ENCODE results near the gene WSB2. TPM values are rescaled to one million over a fixed set of nuclear protein-coding genes. Genes with fewer than 3 reads are reported as not detected.
"Not testable (repeated sequence)": the region's sequence is repeated elsewhere in the genome, so short reads cannot be mapped to it uniquely, and the experiment has no call there.

WSB2 gene
- total RNA-seq, 1 donor from 2014 or later, result 84.2 TPM

DNA sequence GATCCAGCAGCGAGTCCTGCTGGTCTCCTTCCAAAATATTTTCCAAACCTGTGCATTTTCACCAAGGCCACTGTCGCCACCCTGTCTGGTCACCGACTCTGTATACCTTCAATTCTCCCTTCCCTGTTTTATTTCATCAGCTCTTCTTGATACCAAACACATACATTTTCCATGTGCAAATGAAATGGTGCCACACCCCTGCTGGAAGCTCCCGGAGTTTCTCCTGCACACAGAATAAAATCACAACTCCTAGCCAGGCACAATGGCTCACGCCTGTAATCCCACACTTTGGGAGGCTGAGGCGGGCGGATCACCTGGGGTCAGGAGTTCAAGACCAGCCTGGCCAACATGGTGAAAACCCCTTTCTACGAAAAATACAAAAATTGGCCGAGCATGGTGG, 28.8 kb upstream of the WSB2 start:
- Mint-ChIP-seq H3K27me3 (ENCODE audit: low read depth) (no peaks in the 10 kb centered on the region), H3K36me3 (ENCODE audit: low read depth) (no peaks in the 10 kb centered on the region), H3K9me3 (no peaks in the 10 kb centered on the region), H3K27ac (no peak overlapping the region), H3K4me3 (ENCODE audit: low read depth) (no peak overlapping the region), H3K4me1 (ENCODE audit: low read depth) (no peaks in the 10 kb centered on the region)
- no peak for DNase-seq (ENCODE audit: low spot score)
- intact Hi-C loops (cut with micrococcal nuclease), result no loop called here

DNA sequence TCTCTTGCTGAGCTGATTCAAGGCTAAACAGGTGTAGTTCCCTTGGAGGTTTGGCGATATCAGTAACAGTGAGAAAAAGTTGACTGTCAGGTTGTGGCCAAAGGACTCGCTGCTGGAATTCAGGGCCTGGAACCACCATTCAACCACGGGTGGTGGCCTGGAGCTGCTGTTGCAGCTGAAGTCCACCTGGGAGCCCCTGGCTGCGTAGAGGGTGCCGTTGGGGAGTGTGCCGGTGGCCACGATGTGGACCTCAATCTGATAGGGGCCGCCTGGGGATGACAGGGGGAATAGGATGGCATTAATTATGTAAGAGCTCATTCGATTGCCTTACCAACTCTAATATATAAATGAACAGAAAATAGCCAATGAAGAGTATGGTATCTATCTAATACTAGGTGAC, 21.2 kb upstream of the WSB2 start:
- Mint-ChIP-seq H3K27me3 (ENCODE audit: low read depth) (no peaks in the 10 kb centered on the region), H3K36me3 (ENCODE audit: low read depth) (no peaks in the 10 kb centered on the region), H3K9me3 (no peaks in the 10 kb centered on the region), H3K27ac (no peak overlapping the region), H3K4me1 (ENCODE audit: low read depth) (no peaks in the 10 kb centered on the region), H3K4me3 (ENCODE audit: low read depth) (no peak overlapping the region)
- no peak for DNase-seq (ENCODE audit: low spot score)
- intact Hi-C loops (cut with micrococcal nuclease), result no loop called here

DNA sequence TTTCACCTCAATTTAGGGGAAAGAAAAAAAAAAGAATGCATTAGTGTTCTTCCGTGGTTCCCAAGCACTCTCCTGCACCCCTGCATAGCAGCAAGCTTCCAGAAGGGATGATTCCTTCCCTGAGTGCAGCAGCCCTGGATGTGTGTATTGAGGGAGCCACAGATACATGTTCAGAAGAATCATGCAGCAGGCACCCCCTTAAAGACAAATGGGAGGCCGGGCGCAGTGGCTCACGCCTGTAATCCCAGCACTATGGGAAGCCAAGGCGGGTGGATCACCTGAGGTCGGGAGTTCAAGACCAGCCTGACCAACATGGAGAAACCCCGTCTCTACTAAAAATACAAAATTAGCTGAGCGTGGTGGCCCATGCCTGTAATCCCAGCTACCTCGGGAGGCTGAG, 20.5 kb upstream of the WSB2 start:
- H3K27me3 Mint-ChIP-seq (ENCODE audit: low read depth); H3K36me3 Mint-ChIP-seq (ENCODE audit: low read depth); H3K4me3 Mint-ChIP-seq (ENCODE audit: low read depth); DNase-seq (ENCODE audit: low spot score); H3K9me3 Mint-ChIP-seq; intact Hi-C loops (cut with micrococcal nuclease); H3K27ac Mint-ChIP-seq; H3K4me1 Mint-ChIP-seq (ENCODE audit: low read depth): not testable (repeated sequence)

DNA sequence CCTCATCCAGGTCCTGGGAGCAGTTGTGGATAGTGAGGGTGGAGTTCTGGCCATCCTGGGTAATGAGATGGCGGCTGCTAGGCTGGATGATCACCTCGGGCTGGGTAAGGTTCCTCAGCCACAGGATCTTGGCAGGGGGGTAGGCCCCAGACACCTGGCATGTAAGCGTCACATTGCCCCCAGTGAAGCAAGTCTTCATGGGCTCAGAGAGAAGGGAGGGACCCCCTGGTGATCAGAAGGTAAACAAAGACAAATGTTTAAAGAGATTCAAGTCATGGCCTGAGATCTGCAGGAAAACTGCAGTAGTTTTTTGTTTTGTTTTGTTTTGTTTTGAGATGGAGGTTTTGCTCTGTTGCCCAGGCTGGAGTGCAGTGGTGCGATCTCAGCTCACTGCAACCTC, 12.8 kb upstream of the WSB2 start:
- Mint-ChIP-seq H3K9me3 (no peaks in the 10 kb centered on the region), H3K36me3 (ENCODE audit: low read depth) (no peaks in the 10 kb centered on the region), H3K4me1 (ENCODE audit: low read depth) (peaks cover 2% of the 10 kb centered on the region), H3K27ac (no peak overlapping the region), H3K4me3 (ENCODE audit: low read depth) (no peak overlapping the region), H3K27me3 (ENCODE audit: low read depth) (no peaks in the 10 kb centered on the region)
- DNase-seq (ENCODE audit: low spot score), result no peak
- intact Hi-C loops (cut with micrococcal nuclease), result no loop called here

DNA sequence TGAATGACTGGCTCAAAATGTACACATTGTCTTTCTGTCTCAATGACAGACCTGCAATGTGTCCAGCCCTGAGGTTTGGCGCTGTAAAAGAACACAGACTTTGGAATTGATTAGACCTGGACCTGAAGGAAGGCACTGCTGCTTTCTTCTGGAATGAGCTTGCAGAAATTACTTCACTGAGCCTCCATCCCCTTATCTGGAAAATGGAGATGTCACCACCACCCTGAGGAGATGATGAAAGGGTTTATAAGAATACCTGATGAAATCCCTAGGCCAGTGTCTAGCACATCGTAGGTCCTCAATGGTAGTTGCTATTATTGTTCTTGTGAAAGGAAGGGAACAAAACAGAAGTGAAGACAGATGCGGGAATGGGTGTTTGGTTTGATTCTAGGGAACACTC, 9.7 kb upstream of the WSB2 start:
- intact Hi-C loops (cut with micrococcal nuclease), result no loop called here
- no peaks in the 10 kb centered on the region for H3K27me3 Mint-ChIP-seq (ENCODE audit: low read depth)
- peaks cover under 1% of the 10 kb centered on the region for H3K36me3 Mint-ChIP-seq (ENCODE audit: low read depth)
- no peaks in the 10 kb centered on the region for H3K9me3 Mint-ChIP-seq
- peaks cover 12% of the 10 kb centered on the region for H3K4me1 Mint-ChIP-seq (ENCODE audit: low read depth)
- DNase-seq (ENCODE audit: low spot score), result no peak
- H3K27ac Mint-ChIP-seq, result no peak overlapping the region
- H3K4me3 Mint-ChIP-seq (ENCODE audit: low read depth), result no peak overlapping the region

DNA sequence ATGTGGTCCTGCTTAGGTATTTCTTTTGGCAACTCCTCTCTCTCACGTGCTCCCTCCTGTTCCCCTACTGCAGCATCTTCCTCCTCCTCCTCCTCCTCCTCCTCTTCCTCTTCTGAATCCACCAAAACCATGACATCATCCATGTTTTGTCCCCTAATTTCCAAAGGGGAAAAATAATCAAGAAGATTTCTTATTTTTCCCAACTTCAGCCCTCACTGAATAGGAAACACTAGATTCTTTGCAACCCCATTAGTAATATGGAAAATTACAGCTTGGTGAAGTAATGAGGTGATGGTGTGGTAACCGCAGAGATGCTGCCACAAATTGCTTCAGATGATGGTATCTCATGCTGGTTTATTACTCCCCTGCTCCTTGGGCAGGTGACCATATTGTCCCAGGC, 7.5 kb upstream of the WSB2 start:
- intact Hi-C loops (cut with micrococcal nuclease), result no loop called here
- Mint-ChIP-seq H3K27ac (no peak overlapping the region), H3K4me3 (ENCODE audit: low read depth) (no peak overlapping the region), H3K4me1 (ENCODE audit: low read depth) (peaks cover 34% of the 10 kb centered on the region), H3K27me3 (ENCODE audit: low read depth) (no peaks in the 10 kb centered on the region), H3K9me3 (no peaks in the 10 kb centered on the region), H3K36me3 (ENCODE audit: low read depth) (peaks cover 7% of the 10 kb centered on the region)
- no peak for DNase-seq (ENCODE audit: low spot score)

GRCh38 chr12:118065380-118065779, 4.4 kb upstream of the WSB2 start:
- Mint-ChIP-seq H3K36me3 (ENCODE audit: low read depth) (peaks cover 14% of the 10 kb centered on the region), H3K27ac (no peak overlapping the region), H3K4me3 (ENCODE audit: low read depth) (no peak overlapping the region), H3K4me1 (ENCODE audit: low read depth) (peaks cover 42% of the 10 kb centered on the region), H3K9me3 (no peaks in the 10 kb centered on the region), H3K27me3 (ENCODE audit: low read depth) (no peaks in the 10 kb centered on the region)
- intact Hi-C loops (cut with micrococcal nuclease), result no loop called here
- no peak for DNase-seq (ENCODE audit: low spot score)

GRCh38 chr12:118064608-118065007, 3.6 kb upstream of the WSB2 start:
- peaks cover 49% of the 10 kb centered on the region for H3K4me1 Mint-ChIP-seq (ENCODE audit: low read depth)
- peak overlapping the region; percentile 99 for H3K4me3 Mint-ChIP-seq (ENCODE audit: low read depth)
- peak overlapping the region; percentile 72 for H3K27ac Mint-ChIP-seq
- no peaks in the 10 kb centered on the region for H3K9me3 Mint-ChIP-seq
- no peaks in the 10 kb centered on the region for H3K27me3 Mint-ChIP-seq (ENCODE audit: low read depth)
- peaks cover 14% of the 10 kb centered on the region for H3K36me3 Mint-ChIP-seq (ENCODE audit: low read depth)
- intact Hi-C loops (cut with micrococcal nuclease), result loop anchor here (5.0 kb wide), 5 partner anchors 38 to 313 kb away; partner anchors contain the start of genes KSR2, PEBP1, SUDS3 and VSIG10
- DNase-seq (ENCODE audit: low spot score), result no peak

DNA sequence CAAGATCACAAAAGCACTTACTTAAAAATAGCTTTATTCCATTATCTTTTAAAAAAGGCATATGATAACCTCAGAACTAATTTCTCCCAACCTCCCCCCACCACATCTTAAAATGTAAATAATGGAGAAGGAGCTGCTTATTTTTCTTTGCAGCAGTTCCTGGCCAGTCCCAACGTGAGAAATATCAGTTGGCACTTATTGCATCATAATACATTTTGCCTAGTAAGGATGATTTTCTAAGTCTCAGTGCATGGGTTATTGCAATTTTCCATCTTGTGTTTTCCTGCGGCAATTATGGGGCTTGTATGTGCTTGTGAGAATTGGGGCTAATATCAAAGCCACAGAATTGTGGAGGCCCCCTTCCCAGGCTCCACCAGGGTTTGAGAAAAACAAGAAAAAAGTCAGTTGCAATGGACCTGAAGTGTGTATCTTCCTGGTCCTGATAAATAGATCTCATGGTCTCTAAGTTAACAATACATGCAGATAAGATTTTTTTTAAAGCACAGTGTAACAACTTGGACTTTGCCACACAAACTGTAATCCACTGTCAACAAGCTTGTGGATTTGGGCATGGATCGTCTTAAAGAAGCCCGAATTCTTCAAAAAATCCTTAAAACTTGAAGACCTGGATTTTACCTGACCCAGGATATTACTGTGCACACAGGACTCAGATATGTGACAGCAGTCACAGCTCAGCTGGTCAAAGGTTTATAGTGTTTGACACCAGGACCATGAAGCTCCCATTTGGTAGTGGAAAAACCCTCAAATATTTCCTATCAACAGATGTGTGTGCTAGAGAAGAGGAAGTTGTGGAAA, 2.8 kb upstream of the WSB2 start:
- H3K27ac Mint-ChIP-seq, result peak overlapping the region; percentile 69
- H3K4me1 Mint-ChIP-seq (ENCODE audit: low read depth), result peaks cover 56% of the 10 kb centered on the region
- DNase-seq (ENCODE audit: low spot score), result no peak
- H3K27me3 Mint-ChIP-seq (ENCODE audit: low read depth), result no peaks in the 10 kb centered on the region
- intact Hi-C loops (cut with micrococcal nuclease), result loop anchor here (5.0 kb wide), 5 partner anchors 39 to 314 kb away; partner anchors contain the start of genes KSR2, PEBP1, SUDS3 and VSIG10
- peaks cover 16% of the 10 kb centered on the region for H3K36me3 Mint-ChIP-seq (ENCODE audit: low read depth)
- H3K4me3 Mint-ChIP-seq (ENCODE audit: low read depth), result peak overlapping the region; percentile 99
- no peaks in the 10 kb centered on the region for H3K9me3 Mint-ChIP-seq

- no peaks in the 10 kb centered on the region for H3K9me3 Mint-ChIP-seq
- H3K4me1 Mint-ChIP-seq (ENCODE audit: low read depth), result peaks cover 49% of the 10 kb centered on the region
- peak overlapping the region; percentile 99 for H3K4me3 Mint-ChIP-seq (ENCODE audit: low read depth)
- no peak for DNase-seq (ENCODE audit: low spot score)
- peaks cover 24% of the 10 kb centered on the region for H3K36me3 Mint-ChIP-seq (ENCODE audit: low read depth)
- no peaks in the 10 kb centered on the region for H3K27me3 Mint-ChIP-seq (ENCODE audit: low read depth)
- H3K27ac Mint-ChIP-seq, result peak overlapping the region; percentile 99
- intact Hi-C loops (cut with micrococcal nuclease), result loop anchor here (2.0 to 5.0 kb wide), 6 partner anchors 17 to 315 kb away; partner anchors contain the start of genes KSR2, PEBP1, SUDS3 and VSIG10
Measured at GRCh38 chr12:118061873-118062843, 1.2 kb upstream of the WSB2 start.

DNA sequence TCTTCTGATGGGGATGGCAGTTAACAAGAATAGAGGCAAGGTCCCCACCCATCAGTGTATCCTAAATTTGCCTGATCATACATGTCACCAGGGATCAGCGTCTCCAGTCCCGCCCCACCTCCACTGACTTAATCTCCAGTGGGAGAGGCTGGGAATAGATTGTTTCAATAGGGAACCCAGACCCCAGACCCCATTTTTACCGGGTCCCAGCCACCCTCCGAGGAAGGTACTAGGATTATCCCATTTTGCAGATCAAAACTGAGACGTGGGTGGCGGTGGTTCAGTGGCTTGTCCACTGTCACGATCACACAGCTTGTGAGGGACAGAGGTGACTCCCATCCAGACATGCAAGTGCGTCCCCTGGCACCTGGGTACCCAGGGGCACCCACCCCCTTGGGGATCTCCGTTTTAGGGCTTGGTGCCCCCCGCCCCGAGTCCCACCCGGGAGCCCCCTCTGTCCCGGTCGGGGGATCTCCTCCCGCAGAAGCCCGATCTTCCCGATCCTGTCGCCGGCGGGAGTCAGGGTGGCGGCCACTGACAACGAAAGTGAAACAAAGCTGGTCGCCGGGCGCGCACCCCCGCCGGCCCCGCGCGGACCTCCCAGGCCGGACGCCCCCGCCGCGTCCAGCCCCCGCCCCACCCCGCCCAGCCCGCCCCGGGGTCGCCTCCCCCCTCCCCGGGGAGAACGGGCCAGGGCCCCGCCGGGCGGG, 523 bp downstream of the WSB2 start:
- intact Hi-C loops (cut with micrococcal nuclease), result loop anchor here (2.0 to 5.0 kb wide), 6 partner anchors 16 to 317 kb away; partner anchors contain the start of genes KSR2, PEBP1, SUDS3 and VSIG10
- peak; percentile 36 for DNase-seq (ENCODE audit: low spot score)
- H3K27me3 Mint-ChIP-seq (ENCODE audit: low read depth), result no peaks in the 10 kb centered on the region
- H3K4me3 Mint-ChIP-seq (ENCODE audit: low read depth), result peak overlapping the region; percentile 86
- H3K27ac Mint-ChIP-seq, result peak overlapping the region; percentile 91
- peaks cover 51% of the 10 kb centered on the region for H3K4me1 Mint-ChIP-seq (ENCODE audit: low read depth)
- peaks cover 22% of the 10 kb centered on the region for H3K36me3 Mint-ChIP-seq (ENCODE audit: low read depth)
- no peaks in the 10 kb centered on the region for H3K9me3 Mint-ChIP-seq

Measured in activated T-helper 2 cell treated with anti-CD3 and anti-CD28 coated beads, Interferon-gamma antibody, Interleukin-2, Interleukin-4, amounts not matched to agents 10 μg/mL and 5 μg/mL and 100 μg/mL, durations not matched to agents 14 hours and 24 hours and 36 hours (primary cell).